Right lobe of liver (tissue), 4 donors: ENCODE results near the gene COL17A1.

ENCODE experiments used
- CTCF ChIP-seq, 4 donors: fragments of 200-600 bp in 3 of 4; fragments of 450-650 bp in 1 of 4; IDR thresholded peaks; one replicate each; pipeline versions ENCODE4 v1.5.1 to v1.8.0; 2016 to 2022; ENCODE audit warnings: antibody characterized with exemption in 4 of 4, mild to moderate bottlenecking in 2 of 4
- POLR2A ChIP-seq: fragments of 450-650 bp; IDR thresholded peaks from one replicate; pipeline ENCODE4 v1.6.1; 2017; ENCODE audit warnings: antibody characterized with exemption, mild to moderate bottlenecking
- donor health status: DM: no; HTN: no; CAD: no.
- donor health status: DM: no; HTN: no; CAD: no.
- donor health status: DM: no; HTN: yes; CAD: no.

- TF ChIP-seq POLR2A = no peak
- TF ChIP-seq CTCF (IDR thresholded peaks at IDR 0.05) = no peak
Measured at GRCh38 chr10:103990531-103990930, 95.1 kb downstream of the COL17A1 start.
